Rectal smooth muscle tissue (tissue), 1 donor: ENCODE measurements around the gene LARGE1.
A peak's percentile ranks its signal among the peaks of the same experiment; 100 is the strongest.

Source experiments
- H3K27ac ChIP-seq: one replicate; pipeline ENCODE4 v1.7.0; 2013; ENCODE audit warnings: low read depth, low read length, inconsistent platforms
- H3K27me3 ChIP-seq: one replicate; pipeline ENCODE4 v1.7.0; 2013; ENCODE audit warnings: low read length; ENCODE audit not compliant: control insufficient read depth, insufficient read depth
- H3K36me3 ChIP-seq: one replicate; pipeline ENCODE4 v1.7.0; 2013; ENCODE audit warnings: low read length; ENCODE audit not compliant: control insufficient read depth, insufficient read depth
- H3K4me1 ChIP-seq: one replicate; pipeline ENCODE4 v1.7.0; 2013; ENCODE audit warnings: low read length; ENCODE audit not compliant: control insufficient read depth, insufficient read depth
- H3K4me3 ChIP-seq: one replicate; pipeline ENCODE4 v1.7.0; 2013; ENCODE audit warnings: low read length
- H3K9ac ChIP-seq: one replicate; pipeline ENCODE4 v1.7.0; 2013; ENCODE audit warnings: low read length

The LARGE1 gene

DNA sequence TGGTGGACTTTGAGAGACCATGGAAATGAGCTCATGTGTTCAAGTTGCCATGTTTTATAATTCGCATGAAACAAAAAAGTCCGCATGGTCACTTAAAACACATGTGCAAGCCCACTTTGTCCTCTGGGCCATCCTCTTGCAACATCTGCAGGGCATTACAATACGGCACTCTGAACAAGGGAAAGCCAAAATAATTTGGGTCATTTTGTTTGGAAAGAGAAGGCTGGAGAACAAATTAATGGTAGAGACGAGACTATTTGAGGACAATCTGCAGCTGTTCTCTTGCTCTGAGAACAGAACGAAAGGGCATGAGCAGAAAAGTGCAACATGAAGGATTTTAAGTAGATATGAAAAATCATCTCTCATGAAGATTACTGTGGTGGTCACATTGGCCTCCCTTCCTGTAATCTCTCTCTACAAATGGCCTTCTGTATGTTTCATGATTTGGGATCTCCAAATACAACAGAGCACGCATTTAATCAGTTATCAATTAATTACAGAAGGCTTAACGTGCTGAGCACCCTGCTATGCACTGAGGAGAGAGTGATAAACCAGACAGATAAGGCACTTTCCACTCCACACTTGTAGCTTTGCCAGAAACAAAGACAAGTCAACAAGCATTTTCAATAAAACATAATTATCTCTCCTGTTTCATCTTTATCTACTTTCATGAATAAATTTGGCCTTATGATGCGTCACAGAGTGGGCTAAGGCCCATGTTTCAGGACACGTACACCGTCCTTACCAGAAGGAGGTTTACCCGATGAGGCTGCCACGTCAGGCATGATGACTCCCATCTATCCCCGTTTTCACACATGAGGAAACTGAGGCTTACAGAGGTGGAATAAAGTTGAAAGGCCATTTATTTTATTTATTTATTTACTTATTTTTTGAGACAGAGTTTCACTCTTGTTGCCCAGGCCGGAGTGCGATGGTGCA, 384.1 kb downstream of the LARGE1 start:
- peaks cover 9% of the 10 kb centered on the region for H3K4me1 ChIP-seq
- H3K27ac ChIP-seq, result no peak overlapping the region

GRCh38 chr22:33529424-33530113, 390.7 kb downstream of the LARGE1 start:
- H3K27me3 ChIP-seq, result no peaks in the 10 kb centered on the region
- H3K4me1 ChIP-seq, result no peaks in the 10 kb centered on the region
- H3K27ac ChIP-seq, result peak overlapping the region; percentile 3
- no peak overlapping the region for H3K4me3 ChIP-seq
- H3K36me3 ChIP-seq, result no peaks in the 10 kb centered on the region
- H3K9ac ChIP-seq, result no peak overlapping the region

More for the DNA sequence above, 384.1 kb downstream of the LARGE1 start:
- no peaks in the 10 kb centered on the region for H3K36me3 ChIP-seq
- no peaks in the 10 kb centered on the region for H3K27me3 ChIP-seq
- H3K9ac ChIP-seq, result no peak overlapping the region
- H3K4me3 ChIP-seq, result no peak overlapping the region

DNA sequence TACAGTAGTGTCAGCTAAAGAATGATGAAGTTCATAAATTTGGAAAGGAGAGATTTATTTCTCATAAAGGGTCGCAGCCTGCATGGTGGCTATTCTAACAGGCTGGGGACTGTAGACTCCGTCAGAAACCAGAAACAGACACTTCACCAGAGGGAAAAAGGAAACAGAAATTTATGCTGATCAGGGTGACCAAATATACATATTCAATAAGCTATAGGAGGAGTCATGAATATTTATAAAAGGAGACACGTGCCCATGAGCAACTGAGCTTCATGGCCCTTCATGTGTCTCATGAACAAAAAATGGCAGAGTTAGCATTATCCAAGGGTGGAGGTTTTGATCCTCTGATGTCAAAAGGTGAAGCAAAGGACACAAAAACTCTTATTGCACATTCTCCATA, 392.1 kb downstream of the LARGE1 start:
- Histone ChIP-seq H3K27ac (no peak overlapping the region), H3K9ac (no peak overlapping the region), H3K27me3 (no peaks in the 10 kb centered on the region), H3K36me3 (no peaks in the 10 kb centered on the region), H3K4me3 (no peak overlapping the region), H3K4me1 (no peaks in the 10 kb centered on the region)

DNA sequence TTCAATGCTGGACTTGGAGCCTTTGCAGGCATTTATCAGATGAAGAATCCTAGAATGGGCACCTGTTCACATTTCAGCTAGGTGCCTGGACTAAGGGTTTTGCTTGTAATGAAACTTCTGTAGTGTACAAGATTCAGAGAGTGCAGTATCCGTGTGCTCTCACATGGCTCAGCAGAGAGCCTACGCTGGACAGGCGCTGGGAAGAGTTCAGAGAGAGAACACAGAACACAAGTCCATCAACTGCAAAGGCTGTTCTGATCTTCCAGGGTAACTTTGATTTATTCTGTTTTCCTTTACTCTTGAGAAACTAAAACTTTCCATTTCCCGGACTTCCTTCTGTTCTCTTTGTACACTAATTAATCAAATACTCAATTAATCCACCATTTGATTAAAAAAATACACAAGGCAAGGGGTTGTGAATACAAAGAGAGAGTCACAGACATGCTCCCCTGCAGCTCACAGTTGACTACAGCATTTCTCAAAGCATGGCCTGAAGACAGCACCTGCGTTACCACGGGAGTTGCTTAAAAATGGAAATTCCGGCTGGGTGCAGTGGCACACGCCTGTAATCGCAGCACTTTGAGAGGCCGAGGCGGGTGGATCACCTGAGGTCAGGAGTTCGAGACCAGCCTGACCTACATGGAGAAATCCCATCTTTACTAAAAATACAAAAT, 393.7 kb downstream of the LARGE1 start:
- H3K27ac ChIP-seq, result no peak overlapping the region

DNA sequence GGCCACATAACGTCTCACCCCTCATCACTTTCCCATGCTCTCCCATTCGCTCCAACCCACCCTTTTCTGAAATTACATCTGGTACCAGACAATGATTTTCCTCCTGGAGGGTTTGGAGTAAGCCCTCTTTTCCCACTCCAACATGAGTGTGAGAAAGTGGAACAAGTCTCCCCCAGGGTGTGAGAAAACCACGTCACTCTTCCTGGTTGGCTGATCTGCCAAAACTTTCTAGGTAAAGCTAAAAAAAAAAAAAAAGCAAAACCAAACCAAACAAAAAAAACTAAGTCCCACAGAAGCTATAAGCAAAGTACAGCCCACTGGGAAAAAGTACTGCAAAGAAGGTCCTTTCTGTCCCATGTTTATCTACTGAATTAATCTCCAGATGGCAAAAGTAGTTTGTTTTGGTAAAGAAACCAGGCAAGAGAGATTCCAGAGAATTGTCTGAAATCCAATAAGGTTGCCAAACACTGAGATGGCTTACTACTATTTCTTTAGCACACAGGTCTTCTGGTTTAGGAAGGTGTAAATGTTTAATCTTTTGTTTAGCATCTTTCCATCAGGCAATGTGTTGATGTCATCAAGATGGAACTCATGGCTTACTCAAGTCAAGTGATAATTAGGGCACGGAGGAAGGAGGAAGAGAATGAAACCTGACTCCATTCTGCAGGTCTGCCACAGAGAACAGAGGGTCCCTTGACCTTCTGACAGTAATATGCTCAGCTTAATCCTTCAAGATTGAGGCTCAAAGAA, 395.6 kb downstream of the LARGE1 start:
- Histone ChIP-seq H3K27me3 (no peaks in the 10 kb centered on the region), H3K27ac (no peak overlapping the region), H3K36me3 (no peaks in the 10 kb centered on the region), H3K4me3 (no peak overlapping the region), H3K4me1 (no peaks in the 10 kb centered on the region), H3K9ac (no peak overlapping the region)

More for the DNA sequence above, 393.7 kb downstream of the LARGE1 start:
- Histone ChIP-seq H3K4me3 (no peak overlapping the region), H3K9ac (no peak overlapping the region), H3K4me1 (no peaks in the 10 kb centered on the region), H3K36me3 (no peaks in the 10 kb centered on the region), H3K27me3 (no peaks in the 10 kb centered on the region)

GRCh38 chr22:33521879-33522665, 398.2 kb downstream of the LARGE1 start:
- H3K4me3 ChIP-seq, result no peak overlapping the region
- H3K9ac ChIP-seq, result no peak overlapping the region
- H3K27ac ChIP-seq, result no peak overlapping the region
- H3K36me3 ChIP-seq, result no peaks in the 10 kb centered on the region
- H3K27me3 ChIP-seq, result no peaks in the 10 kb centered on the region
- peaks cover 3% of the 10 kb centered on the region for H3K4me1 ChIP-seq

DNA sequence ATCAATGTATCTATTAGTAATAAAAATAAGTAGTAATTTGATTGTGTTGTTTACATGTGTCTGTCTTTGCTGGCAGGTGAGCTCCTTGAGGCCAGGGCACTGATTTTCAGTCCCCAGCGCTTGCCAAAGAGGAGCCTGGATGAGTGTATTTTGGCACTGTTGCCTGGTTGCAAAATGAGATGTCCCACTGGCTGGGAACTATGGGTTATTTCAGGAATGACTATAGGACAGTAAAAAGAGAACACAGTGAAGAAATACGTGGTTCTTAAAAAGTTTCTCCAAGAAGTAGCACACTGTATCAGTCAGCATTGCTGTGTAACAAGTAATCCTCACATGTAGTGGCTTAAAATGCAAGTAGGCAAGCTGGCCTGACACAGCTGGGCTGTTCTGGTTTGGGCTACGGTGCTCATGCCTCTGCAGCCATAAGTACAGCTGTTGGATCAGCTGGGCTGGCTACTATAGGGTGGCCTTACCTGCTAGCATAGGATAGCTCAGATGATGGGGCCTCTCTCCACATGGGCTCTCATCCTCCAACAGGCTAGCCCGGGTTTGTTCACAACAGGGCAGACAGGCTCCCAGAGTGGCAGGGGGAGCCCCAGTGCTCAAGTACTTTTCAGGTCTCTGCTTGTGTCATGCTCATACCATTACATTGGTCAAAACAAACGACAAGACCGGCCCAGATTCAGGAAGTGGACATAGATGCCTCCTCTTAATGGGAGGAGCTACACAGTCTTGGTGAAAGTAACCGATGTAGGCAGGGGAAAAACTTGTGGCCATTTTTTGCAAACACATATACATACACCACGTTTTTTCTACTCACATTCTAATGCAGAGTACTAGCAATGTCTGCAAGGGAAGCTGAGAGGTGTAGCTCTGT, 399.1 kb downstream of the LARGE1 start:
- no peak overlapping the region for H3K27ac ChIP-seq
- peaks cover 3% of the 10 kb centered on the region for H3K4me1 ChIP-seq

GRCh38 chr22:33519974-33520903, 400.0 kb downstream of the LARGE1 start:
- Histone ChIP-seq H3K9ac (no peak overlapping the region), H3K4me1 (peaks cover 3% of the 10 kb centered on the region), H3K27ac (no peak overlapping the region)

More for the DNA sequence above, 399.1 kb downstream of the LARGE1 start:
- Histone ChIP-seq H3K36me3 (no peaks in the 10 kb centered on the region), H3K4me3 (no peak overlapping the region), H3K9ac (no peak overlapping the region), H3K27me3 (no peaks in the 10 kb centered on the region)

GRCh38 chr22:33519071-33519973, 401.0 kb downstream of the LARGE1 start:
- no peak overlapping the region for H3K4me3 ChIP-seq
- peaks cover 3% of the 10 kb centered on the region for H3K4me1 ChIP-seq
- H3K27me3 ChIP-seq, result no peaks in the 10 kb centered on the region
- no peak overlapping the region for H3K9ac ChIP-seq
- no peak overlapping the region for H3K27ac ChIP-seq
- no peaks in the 10 kb centered on the region for H3K36me3 ChIP-seq

More at GRCh38 chr22:33519974-33520903, 400.0 kb downstream of the LARGE1 start:
- Histone ChIP-seq H3K36me3 (no peaks in the 10 kb centered on the region), H3K27me3 (no peaks in the 10 kb centered on the region), H3K4me3 (no peak overlapping the region)
